Activated CD8-positive, alpha-beta memory T cell treated with anti-CD3 and anti-CD28 coated beads for 1 hour (primary cell): ENCODE results near the gene AGTRAP.

Experiments used
- DNase-seq, 2 donors: peaks; one replicate each; pipeline ENCODE4 v3.0.0-alpha.2; 2020; ENCODE audit warnings: low read depth in 1 of 2; ENCODE audit errors: extremely low read depth in 1 of 2

The AGTRAP gene

DNA sequence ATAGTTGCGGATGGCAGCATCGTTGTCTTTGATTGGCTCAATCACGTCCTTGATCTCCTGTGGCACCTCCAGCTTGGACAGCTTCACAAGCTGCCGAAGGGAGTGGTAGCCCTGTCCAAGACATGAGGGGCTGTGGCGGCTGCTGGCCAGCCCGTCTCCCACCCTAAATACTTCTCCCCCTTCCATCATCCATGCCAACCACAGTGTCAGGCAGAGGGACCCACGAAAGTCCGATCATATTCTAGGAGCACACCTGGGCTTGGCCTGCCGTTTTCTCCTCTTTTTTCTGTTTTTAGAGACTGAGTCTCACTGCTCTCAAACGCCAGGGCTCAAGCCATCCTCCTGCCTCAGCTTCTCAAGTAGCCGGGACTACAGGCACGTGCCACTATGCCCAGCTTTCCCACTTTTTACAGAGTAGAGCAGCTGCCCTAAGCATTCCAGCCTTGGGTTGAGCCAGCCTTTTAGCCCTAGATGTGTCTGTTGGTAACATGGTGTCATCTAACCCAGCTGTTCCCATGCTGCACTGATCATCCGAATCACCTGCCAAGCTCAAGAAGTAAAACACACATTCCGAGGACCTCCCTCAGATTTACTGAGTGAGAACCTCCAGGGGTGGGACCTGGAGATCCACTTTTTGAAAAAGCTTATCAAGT is 59.4 kb downstream of the AGTRAP start:
- DNase-seq = no peak

DNA sequence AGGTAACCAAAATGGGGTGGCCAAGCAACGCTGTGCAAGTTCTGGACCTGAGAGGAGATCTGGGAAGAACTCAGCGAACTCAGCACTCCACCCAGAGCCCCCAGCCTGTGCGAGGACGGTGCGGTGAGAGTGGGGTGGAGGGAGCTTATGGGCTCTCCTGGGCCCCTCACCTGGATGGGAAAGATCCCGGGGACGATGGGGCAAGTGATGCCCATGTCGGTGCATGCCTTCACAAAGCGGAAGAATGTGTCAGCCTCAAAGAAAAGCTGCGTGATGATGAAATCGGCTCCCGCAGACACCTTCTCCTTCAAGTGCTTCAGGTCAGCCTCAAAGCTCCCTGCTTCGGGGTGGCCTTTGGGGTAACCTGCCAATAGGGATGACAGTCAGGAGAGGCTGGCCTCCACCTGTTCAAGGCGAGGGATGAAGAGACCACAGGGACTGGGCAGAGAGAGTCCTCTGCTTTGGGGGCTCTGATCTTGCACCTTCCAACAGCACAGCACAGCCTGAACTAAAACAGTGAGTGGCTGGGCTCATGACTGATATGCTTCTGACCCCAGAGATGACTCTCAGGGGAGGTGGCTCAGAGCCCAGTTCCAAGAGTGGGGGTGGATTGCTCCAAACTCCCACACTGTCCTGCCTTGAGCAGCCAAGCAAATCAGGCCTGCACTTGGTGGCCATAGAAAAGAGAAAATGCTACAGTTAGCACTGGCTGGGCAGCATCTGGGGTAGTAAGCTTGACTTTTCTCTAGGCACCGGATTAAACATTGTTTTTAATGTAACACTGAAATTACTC is 60.3 kb downstream of the AGTRAP start:
- DNase-seq = no peak

DNA sequence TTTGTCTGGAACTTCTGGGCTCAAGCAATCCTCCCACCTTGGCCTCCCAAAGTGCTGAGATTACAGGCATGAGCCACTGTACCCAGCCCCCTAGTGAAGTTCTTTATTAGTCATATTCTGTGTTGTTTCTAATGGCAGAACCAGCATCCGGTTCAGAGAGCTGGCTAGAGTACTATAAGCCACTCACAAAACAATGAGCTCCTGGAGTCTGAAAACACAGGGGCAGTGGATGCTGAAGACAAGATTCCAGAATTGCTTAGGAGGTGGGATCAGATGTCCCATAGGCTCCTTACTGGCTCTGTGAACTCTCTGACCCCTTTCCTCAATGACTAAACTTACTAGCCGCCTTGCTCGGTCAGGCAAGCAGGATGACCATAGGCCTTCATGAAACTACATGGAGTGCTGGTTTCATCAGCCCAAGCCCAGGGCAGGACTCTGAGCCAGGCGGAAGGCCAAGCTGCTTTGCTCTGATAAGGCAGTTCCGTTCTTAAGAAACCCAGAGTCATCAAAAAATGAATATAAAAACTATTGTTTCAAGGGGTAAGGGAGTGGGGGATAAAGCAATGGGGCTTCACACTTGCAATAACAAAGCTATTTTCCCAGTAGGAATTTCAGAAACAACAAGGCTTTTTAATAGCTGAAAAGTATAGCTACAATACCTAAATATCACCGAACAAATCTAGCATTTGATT is 61.7 kb downstream of the AGTRAP start:
- no peak for DNase-seq

GRCh38 chr1:11799099-11799498 is 63.2 kb downstream of the AGTRAP start:
- no peak for DNase-seq

GRCh38 chr1:11799896-11800295 is 64.0 kb downstream of the AGTRAP start:
- DNase-seq = no peak

- DNase-seq = no peak
Measured at GRCh38 chr1:11800391-11800755, 64.4 kb downstream of the AGTRAP start.
